Panc1 (cell line): ENCODE measurements around the gene DENND4B. TPM values are rescaled to one million over a fixed set of nuclear protein-coding genes. Genes with fewer than 3 reads are reported as not detected.

Experiments used
- ATAC-seq: fragments of 200-7000 bp; cut with Tn5 transposase; 2 replicates; pipeline ENCODE4 v1.9.1; 2020; ENCODE audit warnings: mild to moderate bottlenecking, moderate library complexity
- BruUV-seq: library from RNA; stranded (reverse); fragments of 400-500 nt; replicated peaks from 2 replicates; lab custom pipeline; 2021; lab: Mats Ljungman, UMichigan
- CTCF ChIA-PET: fragments of 300-600 bp; sonication (Branson Sonifier 250); formaldehyde crosslinking; loops from one replicate; lab custom pipeline; 2022; ENCODE audit warnings: antibody characterized with exemption; lab: Charles Lee
- POLR2A ChIA-PET: fragments of 300-600 bp; sonication (Branson Sonifier 250); formaldehyde crosslinking; loops from one replicate; lab custom pipeline; 2022; ENCODE audit warnings: antibody characterized with exemption; lab: Charles Lee
- DNase-seq: peaks from one replicate; pipeline ENCODE4 v3.0.0-alpha.2; 2010; ENCODE audit warnings: low read depth, low spot score
- H3K27ac ChIP-seq: 2 replicates; pipeline ENCODE4 v1.5.1; 2011; ENCODE audit warnings: mild to moderate bottlenecking, low read length, inconsistent platforms
- H3K27me3 ChIP-seq: fragments of 200-500 bp; sonication (Bioruptor generic); 2 replicates; pipeline ENCODE4 v1.6.0; 2014; ENCODE audit warnings: low read length, inconsistent platforms; ENCODE audit not compliant: control insufficient read depth, insufficient read depth
- H3K36me3 ChIP-seq: fragments of 200-500 bp; sonication (Bioruptor generic); 2 replicates; pipeline ENCODE4 v1.5.1; 2014; ENCODE audit warnings: inconsistent platforms, mild to moderate bottlenecking, low read length, moderate library complexity; ENCODE audit not compliant: control insufficient read depth, insufficient read depth
- H3K4me1 ChIP-seq: 2 replicates; pipeline ENCODE4 v1.5.1; 2011; ENCODE audit warnings: inconsistent platforms, mild to moderate bottlenecking, low read length, moderate library complexity; ENCODE audit not compliant: control insufficient read depth, insufficient read depth
- H3K4me3 ChIP-seq, 2 experiments: 2 replicates each; pipeline ENCODE4 v1.5.1; 2011 to 2012; ENCODE audit warnings: low read depth in 2 of 2, low read length in 2 of 2, mild to moderate bottlenecking in 2 of 2, inconsistent platforms in 1 of 2, moderate library complexity in 1 of 2
- H3K9me3 ChIP-seq: fragments of 200-500 bp; sonication (Bioruptor generic); 2 replicates; pipeline ENCODE4 v1.5.1; 2014; ENCODE audit warnings: low read depth, mild to moderate bottlenecking, inconsistent platforms, low read length, moderate library complexity; ENCODE audit not compliant: control insufficient read depth, insufficient read depth
- CTCF ChIP-seq: fragments of 450-650 bp; IDR thresholded peaks from 2 replicates; pipeline ENCODE4 v1.5.1; 2017; ENCODE audit warnings: mild to moderate bottlenecking
- POLR2AphosphoS5 ChIP-seq: IDR thresholded peaks from 2 replicates; pipeline ENCODE4 v1.6.1; 2012; ENCODE audit warnings: mild to moderate bottlenecking, low read depth, low read length, moderate library complexity
- REST ChIP-seq, 2 experiments: IDR thresholded peaks; 2 replicates each; pipeline ENCODE4 v1.6.1; 2011 to 2012; ENCODE audit warnings: low read depth in 2 of 2, control low read depth in 1 of 2, low read length in 1 of 2, mild to moderate bottlenecking in 1 of 2, moderate library complexity in 1 of 2; ENCODE audit not compliant: insufficient read depth in 1 of 2
- SIN3A ChIP-seq: IDR thresholded peaks from 2 replicates; pipeline ENCODE4 v1.6.1; 2012; ENCODE audit warnings: low read depth, mild to moderate bottlenecking, low read length, moderate library complexity, borderline replicate concordance; ENCODE audit not compliant: insufficient read depth
- TCF7L2 ChIP-seq: IDR thresholded peaks from 2 replicates; pipeline ENCODE4 v1.6.1; 2011; ENCODE audit warnings: mild to moderate bottlenecking, low read depth, low read length, inconsistent platforms
- in situ Hi-C: cut with HindIII; loops from 2 replicates; pipeline ENCODE4 v1.10.0; 2016; ENCODE audit warnings: low sequenced_read_pairs, low pct_unique_long_range_greater_than_20kb
- intact Hi-C: fragments of 100-400 bp; cut with micrococcal nuclease; formaldehyde crosslinking; loops from one replicate; pipeline ENCODE4 v1.10.0; 2022; ENCODE audit not compliant: unreplicated experiment
- microRNA-seq: library from miRNA; unstranded; fragments of <30 nt; microRNA quantifications from one replicate; pipeline ENCODE4 v1.1.0, GENCODE V29; 2020; ENCODE audit not compliant: unreplicated experiment
- total RNA-seq: library from RNA; stranded (reverse); gene quantifications from one replicate; pipeline ENCODE4 v1.2.1, GENCODE V29; 2021; ENCODE audit not compliant: unreplicated experiment

DENND4B gene
- total RNA-seq, 1 experiment from 2014 or later, result 56.2 TPM

- TF ChIP-seq CTCF (no peak), REST (IDR thresholded peaks at IDR 0.05; ENCODE audit: insufficient read depth in 1 of 2, low read depth in 2 of 2, low read length in 1 of 2) (no peak), POLR2AphosphoS5 (no peak), SIN3A (no peak), TCF7L2 (no peak)
- ChIA-PET POLR2A (no interaction called here), CTCF (interaction anchor here (0.5 kb wide), 1 partner anchor 18 kb away, joined by 5 read pairs; no protein-coding TSS in a partner anchor)
- H3K36me3 ChIP-seq, result no peaks in the 10 kb centered on the region
- no peaks in the 10 kb centered on the region for H3K9me3 ChIP-seq
- no peak overlapping the region for H3K4me3 ChIP-seq
- DNase-seq (no peak), ATAC-seq (no peak)
- H3K4me1 ChIP-seq, result peaks cover 23% of the 10 kb centered on the region
- H3K27me3 ChIP-seq, result no peaks in the 10 kb centered on the region
- intact Hi-C loops, result no loop called here
- H3K27ac ChIP-seq, result no peak overlapping the region
- in situ Hi-C loops, result no loop called here
- BruUV-seq, result no TSS peak
Observed at GRCh38 chr1:153880024-153880423, 66.5 kb downstream of the DENND4B start.

Small RNAs within 50 kb of the gene (microRNA-seq; reads per million reads assigned to microRNA genes)
- gene MIR6737, result 1.6 reads per million

Other genes with a start within 250 kb of the DENND4B start
- gene INTS3, start 218.7 kb downstream of the DENND4B start, total RNA-seq, result 77.3 TPM
- 8.0 TPM for gene SLC27A3, start 171.3 kb downstream of the DENND4B start, total RNA-seq
- gene GATAD2B, start 23.7 kb downstream of the DENND4B start, total RNA-seq, result 47.2 TPM
- gene CRTC2, start 11.9 kb upstream of the DENND4B start, total RNA-seq, result 39.3 TPM
- gene SLC39A1, start 16.8 kb upstream of the DENND4B start, total RNA-seq, result 158 TPM
- gene CREB3L4, start 21.2 kb upstream of the DENND4B start, total RNA-seq, result 12.3 TPM
- gene JTB, start 31.0 kb upstream of the DENND4B start, total RNA-seq, result 134 TPM
- 70.6 TPM for gene RAB13, start 39.6 kb upstream of the DENND4B start, total RNA-seq
- gene RPS27, start 44.0 kb upstream of the DENND4B start, total RNA-seq, result 1,095 TPM
- gene NUP210L, start 208.4 kb upstream of the DENND4B start, total RNA-seq, result 0.05 TPM
- 545 TPM for gene TPM3, start 245.4 kb upstream of the DENND4B start, total RNA-seq